GM12878 (cell line): ENCODE measurements around the gene OXA1L. TPM values are rescaled to one million over a fixed set of nuclear protein-coding genes. Genes with fewer than 3 reads are reported as not detected.

Source experiments
- ATAC-seq: fragments of 200-7000 bp; cut with Tn5 transposase; 3 replicates; pipeline ENCODE4 v1.9.1; 2020; ENCODE audit warnings: mild to moderate bottlenecking, moderate library complexity
- BruUV-seq: library from RNA; stranded (reverse); fragments of 400-500 nt; replicated peaks from 2 replicates; lab custom pipeline; 2021; lab: Mats Ljungman, UMichigan
- CTCF ChIA-PET: fragments of 300-600 bp; sonication (Branson Sonifier 250); formaldehyde crosslinking; extraction: SDS; loops from one replicate; lab custom pipeline; 2021; ENCODE audit warnings: inconsistent platforms; lab: Yijun Ruan, JAX
- POLR2A ChIA-PET: fragments of 350-600 bp; formaldehyde crosslinking; extraction: SDS; loops from one replicate; lab custom pipeline; 2021; ENCODE audit warnings: inconsistent platforms; lab: Charles Lee
- RAD21 ChIA-PET: fragments of 300-600 bp; sonication (Branson Sonifier 250); formaldehyde crosslinking; loops from one replicate; lab custom pipeline; 2023; ENCODE audit warnings: antibody characterized with exemption; ENCODE audit not compliant: unreplicated experiment; lab: Charles Lee
- SMC1A ChIA-PET: fragments of 300-600 bp; sonication (Branson Sonifier 250); formaldehyde crosslinking; loops from one replicate; lab custom pipeline; 2023; ENCODE audit not compliant: unreplicated experiment, uncharacterized antibody; lab: Charles Lee
- DNase-seq: peaks from one replicate; pipeline ENCODE4 v3.0.0-alpha.2; 2011; ENCODE audit warnings: low read depth, low spot score
- FAIRE-seq: peaks from 3 replicates; lab custom pipeline; 2011; peaks lifted over from hg19 to GRCh38; lab: Jason Lieb, UNC
- H2AFZ ChIP-seq: 2 replicates; pipeline ENCODE4 v1.6.0; 2011; ENCODE audit warnings: low read depth, low read length, control low read depth; ENCODE audit not compliant: control insufficient read depth
- H3K27ac ChIP-seq: 2 replicates; pipeline ENCODE4 v1.5.1; 2011; ENCODE audit warnings: control low read depth; ENCODE audit not compliant: control insufficient read depth, insufficient read depth
- H3K27me3 ChIP-seq, 2 experiments: replicated peaks in 1 of 2; 2 replicates each; pipeline versions ENCODE4 v1.6.0 to v1.6.1; 2011; ENCODE audit warnings: low read length in 1 of 2; ENCODE audit not compliant: control insufficient read depth in 2 of 2, insufficient read depth in 2 of 2
- H3K36me3 ChIP-seq, 2 experiments: 2 replicates each; pipeline ENCODE4 v1.5.1; 2011; ENCODE audit warnings: low read length in 1 of 2; ENCODE audit not compliant: control insufficient read depth in 2 of 2, insufficient read depth in 2 of 2
- H3K4me1 ChIP-seq: 2 replicates; pipeline ENCODE4 v1.6.1; 2011; ENCODE audit warnings: mild to moderate bottlenecking, low read length, moderate library complexity, mixed read lengths; ENCODE audit not compliant: control insufficient read depth, insufficient read depth
- H3K4me2 ChIP-seq: 2 replicates; pipeline ENCODE4 v1.6.0; 2011; ENCODE audit warnings: control low read depth; ENCODE audit not compliant: control insufficient read depth, insufficient read depth
- H3K4me3 ChIP-seq: fragments of 200-600 bp; sonication (generic); 2 replicates; pipeline ENCODE4 v1.5.1; 2016
- H3K79me2 ChIP-seq: 2 replicates; pipeline ENCODE4 v1.6.0; 2011; ENCODE audit warnings: low read length; ENCODE audit not compliant: control insufficient read depth, insufficient read depth
- H3K9ac ChIP-seq: 2 replicates; pipeline ENCODE4 v1.8.0; 2011; ENCODE audit warnings: low read length, control low read depth, mixed read lengths; ENCODE audit not compliant: control insufficient read depth, insufficient read depth
- H3K9me3 ChIP-seq: replicated peaks from 3 replicates; pipeline ENCODE4 v1.5.1; 2011; ENCODE audit warnings: mild to moderate bottlenecking, low read length; ENCODE audit not compliant: control insufficient read depth, insufficient read depth
- H4K20me1 ChIP-seq: 2 replicates; pipeline ENCODE4 v1.6.0; 2011; ENCODE audit not compliant: control insufficient read depth, insufficient read depth
- CEBPB ChIP-seq, 2 experiments: fragments of 150-350 bp in 1 of 2; IDR thresholded peaks; 2 replicates each; pipeline ENCODE4 v1.6.1; 2012 to 2014; ENCODE audit warnings: low read depth in 2 of 2, low read length in 2 of 2, borderline replicate concordance in 1 of 2, inconsistent platforms in 1 of 2
- CREM ChIP-seq: IDR thresholded peaks from 2 replicates; pipeline ENCODE4 v1.6.1; 2014; ENCODE audit warnings: antibody characterized with exemption, low read depth
- CUX1 ChIP-seq: IDR thresholded peaks from 2 replicates; pipeline ENCODE4 v1.6.1; 2012; ENCODE audit warnings: improper control_type of control experiment, low read depth, low read length; ENCODE audit not compliant: insufficient replicate concordance
- EP300 ChIP-seq, 2 experiments: fragments of 150-350 bp in 1 of 2; IDR thresholded peaks; 2 replicates each; pipeline ENCODE4 v1.6.1; 2011 to 2012; ENCODE audit warnings: low read depth in 2 of 2, low read length in 2 of 2, borderline replicate concordance in 1 of 2, improper control_type of control experiment in 1 of 2, inconsistent platforms in 1 of 2; ENCODE audit not compliant: control insufficient read depth in 1 of 2
- JUND ChIP-seq: IDR thresholded peaks from 2 replicates; pipeline ENCODE4 v1.6.1; 2012; ENCODE audit warnings: low read depth, mild to moderate bottlenecking, low read length, improper control_type of control experiment, moderate library complexity
- SIN3A ChIP-seq: IDR thresholded peaks from 2 replicates; pipeline ENCODE4 v1.6.1; 2012; ENCODE audit warnings: low read depth, low read length, improper control_type of control experiment
- SPI1 ChIP-seq: IDR thresholded peaks from 2 replicates; pipeline ENCODE4 v1.6.1; 2011; ENCODE audit warnings: low read depth, mild to moderate bottlenecking, low read length, moderate library complexity, borderline replicate concordance; ENCODE audit not compliant: insufficient read depth
- SREBF2 ChIP-seq: IDR thresholded peaks from 2 replicates; pipeline ENCODE4 v1.6.1; 2012; ENCODE audit warnings: mild to moderate bottlenecking, low read length
- ZBTB33 ChIP-seq: fragments of 450-650 bp; IDR thresholded peaks from 2 replicates; pipeline ENCODE4 v1.6.1; 2017; ENCODE audit warnings: mild to moderate bottlenecking
- ZNF24 ChIP-seq: fragments of 450-650 bp; IDR thresholded peaks from 2 replicates; pipeline ENCODE4 v1.6.1; 2017; ENCODE audit warnings: antibody characterized with exemption, mild to moderate bottlenecking
- ZNF687 ChIP-seq: fragments of 450-650 bp; IDR thresholded peaks from 2 replicates; pipeline ENCODE4 v1.6.1; 2017; ENCODE audit warnings: mild to moderate bottlenecking, moderate library complexity
- WGBS: methylation state at CpG from one replicate; pipeline ENCODE4 v1.1.6; 2016; ENCODE audit warnings: low lambda C conversion rate; ENCODE audit not compliant: insufficient replicate concordance, insufficient coverage; ENCODE audit errors: missing lambda C conversion rate; 5-methylcytosine and 5-hydroxymethylcytosine counted together
- in situ Hi-C: fragments of 300-500 bp; cut with MboI; formaldehyde crosslinking; loops from 9 replicates; pipeline ENCODE4 v1.14.3; 2018; ENCODE audit warnings: mixed read lengths
- intact Hi-C: fragments of 100-400 bp; cut with micrococcal nuclease; formaldehyde crosslinking; loops from one replicate; pipeline ENCODE4 v1.14.2; 2022; ENCODE audit not compliant: unreplicated experiment
- polyA plus RNA-seq, 11 experiments: library from polyadenylated mRNA; depleted of rRNA in 4 of 11; unstranded in 6 of 11; stranded (reverse) in 5 of 11; fragments of >200 nt; fragmentation: Nextera tagmentation in 4 of 11; fragmentation: Illumina TruSeq in 1 of 11; extraction: Ambion mirVana in 4 of 11; extraction: Trizol in 1 of 11; gene quantifications; 1 replicate in 1 of 11; 2 replicates in 10 of 11; pipeline versions ENCODE4 v1.2.1 to v1.2.3, GENCODE V29; 2011 to 2016; ENCODE audit warnings: inconsistent platforms in 2 of 11, missing spikeins in 2 of 11, low read depth in 1 of 11
- total RNA-seq, 4 experiments: library from RNA; depleted of rRNA in 3 of 4; stranded (reverse); fragments of >200 nt in 3 of 4; fragmentation: Illumina TruSeq in 1 of 4; extraction: Trizol in 1 of 4; gene quantifications; 2 replicates each; pipeline versions ENCODE4 v1.2.1 to v1.2.3, GENCODE V29; 2013 to 2021

OXA1L gene
- total and polyA plus RNA-seq, 10 of the 15 experiments (the other 5 are each of a cell fraction or from before 2014, with no cell fraction given) = 105 to 289 (median 146) TPM

GRCh38 chr14:22748631-22749068, 17.8 kb upstream of the OXA1L start:
- DNase-seq (no peak), ATAC-seq (peak; percentile 88), FAIRE-seq (peak; percentile 89)
- H3K27ac ChIP-seq = peak overlapping the region; percentile 45
- H3K4me2 ChIP-seq = peak overlapping the region; percentile 81
- ChIA-PET POLR2A (interaction anchor here (1.1 to 1.2 kb wide), 2 partner anchors 12 to 42 kb away, joined by 3 to 4 read pairs; no protein-coding TSS in a partner anchor), CTCF (interaction anchor here (0.7 to 4.5 kb wide), 13 partner anchors 9 to 448 kb away, joined by 3 to 38 read pairs (median 6); partner anchors contain the start of gene OXA1L), RAD21 (interaction anchor here (0.6 to 3.3 kb wide), 8 partner anchors 12 to 154 kb away, joined by 3 to 16 read pairs (median 3); partner anchors contain the start of gene OXA1L), SMC1A (interaction anchor here (0.7 to 3.1 kb wide), 17 partner anchors 13 to 165 kb away, joined by 3 to 19 read pairs (median 4); partner anchors contain the start of gene OXA1L)
- peaks cover 15% of the 10 kb centered on the region for H3K4me1 ChIP-seq
- no peaks in the 10 kb centered on the region for H3K36me3 ChIP-seq
- H3K79me2 ChIP-seq = no peaks in the 10 kb centered on the region
- peak overlapping the region; percentile 65 for H2AFZ ChIP-seq
- H4K20me1 ChIP-seq = no peaks in the 10 kb centered on the region
- no peaks in the 10 kb centered on the region for H3K27me3 ChIP-seq
- 0% methylated on average over 4 of the region's 4 CpGs for WGBS
- H3K9me3 ChIP-seq = no peaks in the 10 kb centered on the region
- no TSS peak for BruUV-seq
- in situ Hi-C loops (no loop called here), intact Hi-C loops (no loop called here)
- H3K4me3 ChIP-seq = peak overlapping the region; percentile 43; the same call in 1 of the 2 replicates
- H3K9ac ChIP-seq = peak overlapping the region; percentile 47
- TF ChIP-seq JUND (no peak), SREBF2 (no peak), ZNF687 (no peak), CREM (no peak), SPI1 (peak; percentile 58; the same call in 1 of the 2 replicates), EP300 (IDR thresholded peaks at IDR 0.05; ENCODE audit: borderline replicate concordance in 1 of 2, control insufficient read depth in 1 of 2, low read depth in 2 of 2, low read length in 2 of 2) (no peak), ZBTB33 (no peak), CEBPB (IDR thresholded peaks at IDR 0.05; ENCODE audit: borderline replicate concordance in 1 of 2, low read depth in 2 of 2, low read length in 2 of 2) (no peak), ZNF24 (no peak), SIN3A (no peak), CUX1 (no peak)
